Effector memory CD4-positive, alpha-beta T cell (primary cell): ENCODE data around the gene MAGED2.
"Not testable (repeated sequence)": the region's sequence is repeated elsewhere in the genome, so short reads cannot be mapped to it uniquely, and the experiment has no call there.

Experiments used
- DNase-seq, 3 donors: peaks; one replicate each; pipeline ENCODE4 v3.0.0-alpha.2; 2020
- H3K27ac ChIP-seq: 2 replicates; pipeline ENCODE4 v1.7.0; 2013; ENCODE audit warnings: mild to moderate bottlenecking, low read length, moderate library complexity; ENCODE audit not compliant: insufficient read depth, poor library complexity, severe bottlenecking
- H3K27me3 ChIP-seq: replicated peaks from 2 replicates; pipeline ENCODE4 v1.7.0; 2013; ENCODE audit warnings: mild to moderate bottlenecking, low read length; ENCODE audit not compliant: insufficient read depth, control insufficient read depth, poor library complexity, severe bottlenecking
- H3K36me3 ChIP-seq: 2 replicates; pipeline ENCODE4 v1.7.0; 2013; ENCODE audit warnings: mild to moderate bottlenecking, low read length, moderate library complexity; ENCODE audit not compliant: control insufficient read depth, insufficient read depth
- H3K4me1 ChIP-seq: 2 replicates; pipeline ENCODE4 v1.7.0; 2013; ENCODE audit warnings: low read length, mild to moderate bottlenecking; ENCODE audit not compliant: control insufficient read depth, insufficient read depth, poor library complexity, severe bottlenecking
- H3K4me3 ChIP-seq: 2 replicates; pipeline ENCODE4 v1.7.0; 2013; ENCODE audit warnings: low read length, low read depth, mild to moderate bottlenecking; ENCODE audit not compliant: insufficient read depth, poor library complexity, severe bottlenecking
- H3K9me3 ChIP-seq: 2 replicates; pipeline ENCODE4 v1.7.0; 2013; ENCODE audit warnings: mild to moderate bottlenecking, low read length, moderate library complexity; ENCODE audit not compliant: control insufficient read depth

Gene MAGED2

GRCh38 chrX:54842607-54843006, 35.1 kb downstream of the MAGED2 start:
- Histone ChIP-seq H3K9me3 (no peaks in the 10 kb centered on the region), H3K27me3 (no peaks in the 10 kb centered on the region), H3K4me3 (no peak overlapping the region), H3K27ac (no peak overlapping the region), H3K36me3 (no peaks in the 10 kb centered on the region), H3K4me1 (no peaks in the 10 kb centered on the region)
- DNase-seq: no peak

GRCh38 chrX:54843050-54843449, 35.5 kb downstream of the MAGED2 start:
- H3K4me1 ChIP-seq: no peaks in the 10 kb centered on the region
- no peak for DNase-seq
- no peak overlapping the region for H3K4me3 ChIP-seq
- H3K27ac ChIP-seq: no peak overlapping the region
- no peaks in the 10 kb centered on the region for H3K9me3 ChIP-seq
- H3K36me3 ChIP-seq: no peaks in the 10 kb centered on the region
- H3K27me3 ChIP-seq: no peaks in the 10 kb centered on the region

GRCh38 chrX:54847700-54848099, 40.2 kb downstream of the MAGED2 start:
- not testable (repeated sequence) for DNase-seq, H3K27me3 ChIP-seq, H3K36me3 ChIP-seq, H3K9me3 ChIP-seq, H3K4me3 ChIP-seq, H3K27ac ChIP-seq, H3K4me1 ChIP-seq

- DNase-seq: no peak
- no peaks in the 10 kb centered on the region for H3K36me3 ChIP-seq
- H3K4me1 ChIP-seq: no peaks in the 10 kb centered on the region
- no peaks in the 10 kb centered on the region for H3K9me3 ChIP-seq
- H3K27ac ChIP-seq: no peak overlapping the region
- H3K4me3 ChIP-seq: no peak overlapping the region
- H3K27me3 ChIP-seq: no peaks in the 10 kb centered on the region
Observed at GRCh38 chrX:54865208-54865607, 57.7 kb downstream of the MAGED2 start.
